Nucleus accumbens (tissue), 56 donors: ENCODE results near the gene KCNJ3.
A peak's percentile ranks its signal among the peaks of the same experiment; 100 is the strongest.

ENCODE experiments used
- DNase-seq, 56 donors: peaks; one replicate each; lab custom pipeline; 2025; lab: John Stamatoyannopoulos, UW

The KCNJ3 gene

DNA sequence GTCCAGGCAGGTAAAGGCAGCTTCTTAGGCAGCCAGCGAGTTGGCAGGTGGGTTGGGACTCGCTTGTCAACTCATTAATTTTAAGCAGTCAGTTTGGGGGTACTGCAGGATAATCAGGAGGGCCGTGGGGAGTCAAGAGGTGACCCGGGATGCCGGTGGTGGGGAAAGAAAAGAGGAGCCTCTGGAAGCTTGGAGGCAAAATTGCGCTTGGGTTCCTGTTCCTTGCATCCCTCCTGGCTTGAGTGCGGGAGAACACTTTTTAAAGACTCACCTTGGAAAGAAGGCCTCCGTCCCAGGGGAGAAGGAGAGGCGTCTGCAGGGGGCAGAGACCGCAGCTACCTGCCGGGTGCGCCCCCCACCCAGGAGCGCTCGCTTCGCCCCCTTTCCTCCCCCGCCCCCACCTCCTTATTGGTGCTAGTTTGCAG is at the start of gene KCNJ3:
TSS of gene KCNJ3 (plus strand) at position 400 of the 425 bp plus-strand sequence. CDS start 81 bp downstream, outside the sequence.
- DNase-seq = no peak

- no peak for DNase-seq
These were observed 43.0 kb upstream of the KCNJ3 start for GRCh38 chr2:154655499-154655898.

DNA sequence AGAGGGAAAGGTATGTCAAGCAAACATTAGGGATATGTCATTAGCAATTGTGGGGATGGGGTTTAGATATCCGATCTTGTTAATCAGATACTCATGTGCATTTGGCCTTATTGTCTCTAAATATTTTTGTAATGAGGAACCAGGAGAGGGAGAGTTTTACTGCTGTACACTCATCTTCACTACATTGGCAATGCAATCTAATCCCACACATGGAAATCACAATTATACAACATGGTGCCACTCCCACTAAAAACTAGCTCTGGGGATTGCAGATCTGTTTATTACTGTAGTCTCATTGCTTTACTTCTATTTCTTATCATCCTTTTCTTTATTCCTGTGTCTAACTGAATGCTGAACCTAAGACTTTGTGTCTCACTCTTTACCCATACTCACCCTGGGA is 39.6 kb upstream of the KCNJ3 start:
- DNase-seq = no peak

DNA sequence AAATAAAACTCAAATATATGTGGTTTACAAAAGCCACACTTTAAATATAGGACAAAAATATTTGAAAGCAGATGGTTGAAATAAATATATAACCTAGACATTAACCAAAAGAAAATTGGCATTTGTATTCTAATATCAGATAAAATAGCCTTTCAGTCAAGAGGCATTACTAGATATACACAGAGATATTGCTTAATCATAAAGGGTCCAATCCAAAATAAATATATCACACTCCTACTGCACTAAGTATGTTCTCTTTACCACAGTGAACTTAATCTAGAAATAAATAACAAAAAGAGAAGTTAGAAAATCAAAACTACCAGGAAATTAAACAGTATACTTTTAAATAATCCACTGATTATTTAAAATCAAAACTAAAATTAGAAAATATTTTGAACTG is 34.2 kb upstream of the KCNJ3 start:
- DNase-seq = no peak

GRCh38 chr2:154670083-154670482 is 28.4 kb upstream of the KCNJ3 start:
- no peak for DNase-seq

DNA sequence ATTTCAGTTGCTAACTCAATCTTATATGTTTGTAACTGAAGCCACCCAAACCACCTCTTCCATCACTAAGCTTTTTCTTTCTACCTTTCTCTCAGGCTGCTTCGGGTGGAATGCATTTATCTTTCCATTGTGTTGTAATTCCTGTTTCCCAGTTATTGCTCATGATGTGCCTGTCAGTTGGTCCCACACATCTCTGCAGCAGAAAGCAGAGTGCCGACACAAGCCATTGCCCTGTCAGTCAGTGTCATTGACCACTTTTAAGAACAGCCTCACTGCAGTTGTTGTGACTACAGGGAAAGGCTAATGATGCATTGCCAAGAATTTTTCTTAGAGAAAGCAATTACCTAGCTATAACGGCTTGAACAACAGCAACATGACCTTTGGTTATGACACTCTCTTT is 24.8 kb upstream of the KCNJ3 start:
- no peak for DNase-seq

- no peak for DNase-seq
These were observed 21.1 kb upstream of the KCNJ3 start for GRCh38 chr2:154677401-154677800.

GRCh38 chr2:154681741-154682140 is 16.8 kb upstream of the KCNJ3 start:
- DNase-seq = no peak

GRCh38 chr2:154686162-154686561 is 12.3 kb upstream of the KCNJ3 start:
- DNase-seq = no peak

- no peak for DNase-seq
These were observed 10.1 kb upstream of the KCNJ3 start for GRCh38 chr2:154688373-154688772.

DNA sequence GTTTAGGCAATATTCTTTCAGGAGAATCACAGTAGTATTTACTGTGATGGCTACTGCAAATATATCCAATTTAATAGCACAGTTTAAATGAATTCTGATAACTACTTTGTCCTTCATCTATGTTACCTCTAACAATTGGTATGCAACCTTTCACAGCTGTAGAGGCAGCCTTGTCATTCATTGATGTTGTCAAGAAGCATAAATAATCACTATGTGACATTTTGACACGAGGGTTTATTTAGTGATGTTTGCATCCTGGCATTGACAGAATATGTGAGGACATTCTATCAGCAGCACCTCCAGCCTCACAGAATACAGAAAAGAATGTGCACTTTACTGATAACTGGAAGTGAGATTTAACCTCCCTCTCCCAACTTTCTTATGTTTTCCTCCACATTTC is 9.3 kb upstream of the KCNJ3 start:
- DNase-seq = no peak

DNA sequence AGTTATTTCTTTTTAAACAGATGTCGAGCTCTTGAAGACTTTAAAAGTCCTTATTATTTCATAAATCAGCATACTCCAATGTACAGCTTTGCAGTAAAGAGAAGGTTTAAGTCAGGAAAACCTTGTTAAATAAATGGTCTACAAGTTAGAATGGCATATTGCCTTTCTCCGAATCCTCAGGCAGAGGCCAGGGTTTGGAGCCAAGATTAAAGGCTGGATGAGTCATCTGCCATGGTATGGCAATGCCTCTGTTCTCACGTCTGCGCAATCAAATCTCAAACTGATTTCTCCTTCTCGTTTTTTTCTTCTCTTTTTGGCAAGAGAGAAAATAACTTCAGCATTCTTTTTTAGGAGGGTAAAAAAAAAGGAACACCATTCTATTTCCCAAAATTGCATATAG is 5.6 kb upstream of the KCNJ3 start:
- no peak for DNase-seq

DNA sequence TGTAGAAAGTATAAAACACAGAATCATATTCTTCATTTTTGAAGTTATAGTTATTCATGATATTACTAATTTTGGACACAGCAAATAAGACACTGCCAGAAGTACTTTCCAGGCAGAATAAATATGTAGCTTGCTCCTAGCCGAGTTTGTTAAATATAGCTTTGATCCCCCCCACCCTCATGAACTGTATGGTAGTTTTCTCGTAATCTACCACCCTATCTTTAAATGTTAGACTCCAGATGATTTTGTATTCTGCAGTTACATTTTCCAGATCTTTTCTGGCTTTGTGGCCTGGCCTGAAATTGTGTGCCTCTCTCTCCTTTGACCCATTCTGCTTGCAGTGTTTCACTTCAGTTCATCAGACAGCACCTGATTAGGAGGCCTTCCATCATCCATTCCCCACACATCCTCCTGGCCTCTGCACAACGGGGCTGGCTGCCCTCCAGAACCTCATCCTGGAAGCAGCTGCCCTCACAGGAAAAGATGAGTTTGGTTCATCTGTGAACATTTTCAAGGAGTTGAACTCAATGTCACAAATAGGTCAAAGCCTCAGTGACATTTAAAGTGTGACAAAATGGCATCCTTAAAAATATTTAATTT is 4.7 kb upstream of the KCNJ3 start:
- DNase-seq = no peak

GRCh38 chr2:154694881-154695280 is 3.6 kb upstream of the KCNJ3 start:
- DNase-seq = no peak

DNA sequence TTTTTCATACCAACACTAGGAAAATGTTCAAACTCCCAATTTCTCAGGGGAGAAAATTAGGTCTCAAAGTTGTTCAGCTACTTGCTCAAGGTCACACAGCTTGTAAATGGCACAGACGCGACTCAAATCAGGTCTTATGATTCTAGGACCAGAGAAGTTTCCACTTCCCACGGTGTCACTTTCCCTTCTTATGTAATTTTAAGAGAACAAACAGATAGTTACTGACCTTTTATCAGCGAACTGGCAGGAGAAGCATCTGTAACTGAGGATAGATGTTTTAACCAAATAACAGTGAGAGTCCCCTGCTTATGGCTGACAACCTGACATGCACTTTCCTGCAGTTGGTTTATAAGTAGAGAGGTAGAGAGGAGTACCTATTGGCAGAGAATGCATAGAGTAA is 2.1 kb upstream of the KCNJ3 start:
- no peak for DNase-seq

GRCh38 chr2:154696810-154697417 is 1.6 kb upstream of the KCNJ3 start:
- no peak for DNase-seq

DNA sequence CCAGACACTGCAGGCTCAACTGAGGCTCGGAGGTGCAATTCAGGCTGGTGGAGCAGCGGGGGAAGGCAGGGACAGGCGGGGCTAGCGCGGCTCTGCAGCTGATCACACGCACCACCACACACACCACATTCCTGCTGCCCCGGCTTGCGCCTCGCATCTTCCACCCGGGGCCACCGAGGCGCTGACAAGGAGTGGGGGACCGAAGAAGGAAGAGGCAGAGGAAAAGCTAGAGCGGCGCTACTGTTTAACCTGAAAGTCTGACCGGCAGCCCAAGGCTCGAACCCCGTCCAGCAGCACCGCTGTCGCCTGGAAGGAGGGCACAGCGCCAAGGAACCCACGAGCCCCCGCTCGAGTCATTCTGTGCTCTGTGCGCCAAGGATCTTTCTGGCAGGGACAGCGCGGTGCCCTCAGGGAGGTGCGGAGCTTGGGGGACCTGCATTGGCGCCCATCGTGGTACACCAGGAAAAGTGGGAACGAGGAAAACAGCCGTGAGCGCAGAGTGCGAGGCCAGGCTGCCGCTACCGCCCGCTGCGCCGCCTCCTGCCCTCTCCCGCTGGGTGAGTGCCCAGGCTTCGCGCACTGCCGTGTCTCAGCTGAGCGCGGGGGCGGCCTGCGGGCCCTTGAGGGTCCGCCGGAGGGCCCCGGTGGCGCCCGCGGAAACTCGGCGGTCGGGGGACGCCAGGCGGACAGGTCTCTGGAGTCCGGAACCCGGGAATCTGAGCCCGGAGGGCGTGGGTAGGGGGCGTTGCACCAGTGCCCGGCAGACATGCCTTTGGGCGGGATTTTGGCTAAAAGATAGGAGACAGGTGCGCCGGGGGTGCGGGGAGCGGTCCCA is 860 bp upstream of the KCNJ3 start:
- DNase-seq = peak in 9 of 56 donors; percentile 5 to 62 (median 23)

GRCh38 chr2:154698721-154699574 is 453 bp downstream of the KCNJ3 start:
- DNase-seq = peak in 1 of 56 donors; percentile 10

- no peak for DNase-seq
These were observed 1.1 kb downstream of the KCNJ3 start for GRCh38 chr2:154699575-154699930.

DNA sequence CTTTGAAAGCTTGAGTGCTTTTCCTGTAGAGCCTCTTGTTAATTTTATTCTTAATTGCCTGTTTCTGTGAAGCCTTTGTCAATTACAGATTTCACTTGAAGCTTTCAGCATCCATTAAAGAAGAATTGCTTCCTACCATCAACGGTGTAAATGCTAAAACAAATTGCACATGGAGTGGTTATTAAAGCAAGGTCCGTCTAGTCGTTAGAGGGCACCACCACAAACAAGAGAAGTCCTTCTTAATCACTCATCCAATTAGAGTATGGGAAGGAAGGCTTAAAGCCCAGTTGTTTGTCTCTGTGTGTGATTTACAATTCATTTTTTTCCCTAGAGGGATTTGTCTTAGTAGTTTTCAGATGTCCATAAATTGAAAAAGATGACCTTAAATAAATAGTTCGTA is 1.6 kb downstream of the KCNJ3 start:
- no peak for DNase-seq

DNA sequence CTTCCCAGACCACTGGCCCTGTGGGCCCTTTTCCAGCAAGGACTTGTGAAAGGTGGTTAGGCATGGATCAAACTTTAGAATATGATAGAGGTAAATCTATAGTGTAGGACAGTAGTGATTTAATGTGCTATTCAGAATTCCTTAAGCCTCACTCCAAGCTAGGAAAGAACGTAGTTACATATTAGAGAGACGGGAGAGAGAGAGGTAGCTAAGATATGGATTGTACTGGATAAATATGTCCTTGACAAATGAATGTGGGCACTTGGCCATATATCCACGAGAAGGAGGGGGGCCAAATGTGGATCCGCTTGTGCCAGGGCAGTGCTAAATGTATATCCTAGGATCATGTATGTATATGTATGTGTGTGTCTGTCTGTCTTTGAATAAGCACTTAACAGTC is 6.5 kb downstream of the KCNJ3 start:
- DNase-seq = no peak
